Stimulated activated CD8-positive, alpha-beta memory T cell treated with anti-CD3 and anti-CD28 coated beads, Interleukin-4, amount 100 ng/mL, for 1 hour (primary cell): Measurements from ENCODE around the gene TOM1.

Experiments
- DNase-seq, 2 donors: peaks; one replicate each; pipeline ENCODE4 v3.0.0-alpha.2; 2020; ENCODE audit warnings: low read depth in 2 of 2, low spot score in 1 of 2

Gene TOM1

GRCh38 chr22:35299673-35300499 is at the start of gene TOM1:
Gene TOM1 (plus strand): TSS chr22:35299894. CDS start chr22:35299929, 35 bp downstream.
- peak; percentile 96 for DNase-seq

GRCh38 chr22:35250156-35250555 is 49.5 kb upstream of the TOM1 start:
- DNase-seq, result no peak

- DNase-seq, result no peak
Observed at GRCh38 chr22:35253946-35254345, 45.7 kb upstream of the TOM1 start.

GRCh38 chr22:35257002-35257320 is 42.7 kb upstream of the TOM1 start:
- DNase-seq, result no peak

GRCh38 chr22:35257321-35258190 is 42.1 kb upstream of the TOM1 start, which contains the start of gene HMGXB4:
Gene HMGXB4 (plus strand): TSS chr22:35257493. CDS start chr22:35262391, 4,898 bp downstream.
- DNase-seq, result peak; percentile 74 to 75

GRCh38 chr22:35258191-35258988 is 41.3 kb upstream of the TOM1 start:
- no peak for DNase-seq

GRCh38 chr22:35264986-35265385 is 34.7 kb upstream of the TOM1 start:
- no peak for DNase-seq

- no peak for DNase-seq
Observed at GRCh38 chr22:35266277-35266676, 33.4 kb upstream of the TOM1 start.

- no peak for DNase-seq
Observed at GRCh38 chr22:35269630-35270029, 30.1 kb upstream of the TOM1 start.

GRCh38 chr22:35274154-35274871 is 25.4 kb upstream of the TOM1 start:
- DNase-seq, result no peak

- no peak for DNase-seq
Observed at GRCh38 chr22:35275580-35275979, 24.1 kb upstream of the TOM1 start.

GRCh38 chr22:35276019-35276418 is 23.7 kb upstream of the TOM1 start:
- no peak for DNase-seq

GRCh38 chr22:35288116-35288515 is 11.6 kb upstream of the TOM1 start:
- DNase-seq, result no peak

- DNase-seq, result no peak
Observed at GRCh38 chr22:35292786-35293185, 6.9 kb upstream of the TOM1 start.

- DNase-seq, result no peak
Observed at GRCh38 chr22:35296051-35296450, 3.6 kb upstream of the TOM1 start.

GRCh38 chr22:35299217-35299672 is 449 bp upstream of the TOM1 start:
- DNase-seq, result no peak

GRCh38 chr22:35301372-35301874 is 1.7 kb downstream of the TOM1 start:
- no peak for DNase-seq

- no peak for DNase-seq
Observed at GRCh38 chr22:35303029-35303624, 3.4 kb downstream of the TOM1 start.

GRCh38 chr22:35305525-35306070 is 5.9 kb downstream of the TOM1 start:
- no peak for DNase-seq
